Measurements from ENCODE around the gene KIF1A. TPM values are rescaled to one million over a fixed set of nuclear protein-coding genes. Genes with fewer than 3 reads are reported as not detected.

KIF1A gene
- total and polyA plus RNA-seq, 2 of the 13 experiments (the other 11 are each of a cell fraction or from before 2014, with no cell fraction given) = 0.01 TPM; not detected in 1

GRCh38 chr2:240725671-240726070 lies 94.3 kb downstream of the KIF1A start:
- ATAC-seq = no peak
- in situ Hi-C loops (cut with HindIII; ENCODE audit: extremely low pct_ligation_motif_present, low pct_unique_long_range_greater_than_20kb) = no loop called here
- CTCF ChIA-PET (ENCODE audit: low intra/inter-chr PET ratio, low total read pairs) = no interaction called here
- no peak for TF ChIP-seq BRD4 (CRISPR knock-in tag; IDR thresholded peaks at IDR 0.05)
- TF ChIP-seq, protein P1, sequence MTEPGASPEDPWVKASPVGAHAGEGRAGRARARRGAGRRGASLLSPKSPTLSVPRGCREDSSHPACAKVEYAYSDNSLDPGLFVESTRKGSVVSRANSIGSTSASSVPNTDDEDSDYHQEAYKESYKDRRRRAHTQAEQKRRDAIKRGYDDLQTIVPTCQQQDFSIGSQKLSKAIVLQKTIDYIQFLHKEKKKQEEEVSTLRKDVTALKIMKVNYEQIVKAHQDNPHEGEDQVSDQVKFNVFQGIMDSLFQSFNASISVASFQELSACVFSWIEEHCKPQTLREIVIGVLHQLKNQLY (CRISPR knock-in tag; IDR thresholded peaks at IDR 0.05) = no peak
- no peak for TF ChIP-seq ZNF350 (CRISPR knock-in tag; IDR thresholded peaks at IDR 0.05; ENCODE audit: borderline replicate concordance, low read depth)
- TF ChIP-seq ZNF883 (CRISPR knock-in tag; IDR thresholded peaks at IDR 0.05; ENCODE audit: not compliant biosample characterization) = no peak
- TF ChIP-seq, protein P2, sequence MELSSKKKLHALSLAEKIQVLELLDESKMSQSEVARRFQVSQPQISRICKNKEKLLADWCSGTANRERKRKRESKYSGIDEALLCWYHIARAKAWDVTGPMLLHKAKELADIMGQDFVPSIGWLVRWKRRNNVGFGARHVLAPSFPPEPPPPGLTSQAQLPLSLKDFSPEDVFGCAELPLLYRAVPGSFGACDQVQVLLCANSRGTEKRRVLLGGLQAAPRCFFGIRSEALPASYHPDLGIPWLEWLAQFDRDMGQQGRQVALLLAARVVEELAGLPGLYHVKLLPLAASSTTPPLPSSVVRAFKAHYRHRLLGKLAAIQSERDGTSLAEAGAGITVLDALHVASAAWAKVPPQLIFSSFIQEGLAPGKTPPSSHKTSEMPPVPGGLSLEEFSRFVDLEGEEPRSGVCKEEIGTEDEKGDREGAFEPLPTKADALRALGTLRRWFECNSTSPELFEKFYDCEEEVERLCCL (CRISPR knock-in tag; IDR thresholded peaks at IDR 0.05; ENCODE audit: borderline replicate concordance) = no peak
- no peak for TF ChIP-seq ZMYM3 (CRISPR knock-in tag; IDR thresholded peaks at IDR 0.05)
- TF ChIP-seq ZNF264 (CRISPR knock-in tag; IDR thresholded peaks at IDR 0.05) = no peak
- TF ChIP-seq, protein P3, sequence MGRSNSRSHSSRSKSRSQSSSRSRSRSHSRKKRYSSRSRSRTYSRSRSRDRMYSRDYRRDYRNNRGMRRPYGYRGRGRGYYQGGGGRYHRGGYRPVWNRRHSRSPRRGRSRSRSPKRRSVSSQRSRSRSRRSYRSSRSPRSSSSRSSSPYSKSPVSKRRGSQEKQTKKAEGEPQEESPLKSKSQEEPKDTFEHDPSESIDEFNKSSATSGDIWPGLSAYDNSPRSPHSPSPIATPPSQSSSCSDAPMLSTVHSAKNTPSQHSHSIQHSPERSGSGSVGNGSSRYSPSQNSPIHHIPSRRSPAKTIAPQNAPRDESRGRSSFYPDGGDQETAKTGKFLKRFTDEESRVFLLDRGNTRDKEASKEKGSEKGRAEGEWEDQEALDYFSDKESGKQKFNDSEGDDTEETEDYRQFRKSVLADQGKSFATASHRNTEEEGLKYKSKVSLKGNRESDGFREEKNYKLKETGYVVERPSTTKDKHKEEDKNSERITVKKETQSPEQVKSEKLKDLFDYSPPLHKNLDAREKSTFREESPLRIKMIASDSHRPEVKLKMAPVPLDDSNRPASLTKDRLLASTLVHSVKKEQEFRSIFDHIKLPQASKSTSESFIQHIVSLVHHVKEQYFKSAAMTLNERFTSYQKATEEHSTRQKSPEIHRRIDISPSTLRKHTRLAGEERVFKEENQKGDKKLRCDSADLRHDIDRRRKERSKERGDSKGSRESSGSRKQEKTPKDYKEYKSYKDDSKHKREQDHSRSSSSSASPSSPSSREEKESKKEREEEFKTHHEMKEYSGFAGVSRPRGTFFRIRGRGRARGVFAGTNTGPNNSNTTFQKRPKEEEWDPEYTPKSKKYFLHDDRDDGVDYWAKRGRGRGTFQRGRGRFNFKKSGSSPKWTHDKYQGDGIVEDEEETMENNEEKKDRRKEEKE (IDR thresholded peaks at IDR 0.05) = no peak
- TF ChIP-seq IKZF1 (IDR thresholded peaks at IDR 0.05) = no peak
- no peak for TF ChIP-seq ARHGAP35 (CRISPR knock-in tag; IDR thresholded peaks at IDR 0.05; ENCODE audit: borderline replicate concordance)
- no peak for TF ChIP-seq PRMT3 (CRISPR knock-in tag; IDR thresholded peaks at IDR 0.05; ENCODE audit: borderline replicate concordance, low read depth)
- TF ChIP-seq ZNF468 (CRISPR knock-in tag; IDR thresholded peaks at IDR 0.05) = no peak
- TF ChIP-seq ZNF33A (CRISPR knock-in tag; IDR thresholded peaks at IDR 0.05; ENCODE audit: borderline replicate concordance) = no peak
- TF ChIP-seq ZBTB3 (CRISPR knock-in tag; IDR thresholded peaks at IDR 0.05; ENCODE audit: borderline replicate concordance, low read depth) = no peak
- TF ChIP-seq HDAC1 (CRISPR knock-in tag; IDR thresholded peaks at IDR 0.05) = no peak
- TF ChIP-seq ZBTB46 (CRISPR knock-in tag; IDR thresholded peaks at IDR 0.05; ENCODE audit: borderline replicate concordance) = no peak
- TF ChIP-seq, protein P4, sequence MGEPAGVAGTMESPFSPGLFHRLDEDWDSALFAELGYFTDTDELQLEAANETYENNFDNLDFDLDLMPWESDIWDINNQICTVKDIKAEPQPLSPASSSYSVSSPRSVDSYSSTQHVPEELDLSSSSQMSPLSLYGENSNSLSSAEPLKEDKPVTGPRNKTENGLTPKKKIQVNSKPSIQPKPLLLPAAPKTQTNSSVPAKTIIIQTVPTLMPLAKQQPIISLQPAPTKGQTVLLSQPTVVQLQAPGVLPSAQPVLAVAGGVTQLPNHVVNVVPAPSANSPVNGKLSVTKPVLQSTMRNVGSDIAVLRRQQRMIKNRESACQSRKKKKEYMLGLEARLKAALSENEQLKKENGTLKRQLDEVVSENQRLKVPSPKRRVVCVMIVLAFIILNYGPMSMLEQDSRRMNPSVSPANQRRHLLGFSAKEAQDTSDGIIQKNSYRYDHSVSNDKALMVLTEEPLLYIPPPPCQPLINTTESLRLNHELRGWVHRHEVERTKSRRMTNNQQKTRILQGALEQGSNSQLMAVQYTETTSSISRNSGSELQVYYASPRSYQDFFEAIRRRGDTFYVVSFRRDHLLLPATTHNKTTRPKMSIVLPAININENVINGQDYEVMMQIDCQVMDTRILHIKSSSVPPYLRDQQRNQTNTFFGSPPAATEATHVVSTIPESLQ (CRISPR knock-in tag; conservative IDR thresholded peaks at IDR 0.05) = no peak

More at GRCh38 chr2:240725671-240726070, 94.3 kb downstream of the KIF1A start:
- WGBS (ENCODE audit: low lambda C conversion rate) = 0% methylated on average over 4 of the region's 7 CpGs
- H3K36me3 ChIP-seq (replicated peaks in 1 of 2; ENCODE audit: control insufficient read depth in 1 of 2, insufficient read depth in 2 of 2, low read length in 2 of 2) = no peaks in the 10 kb centered on the region
- FAIRE-seq (no peak), DNase-seq (ENCODE audit: low spot score) (no peak)
- no peak overlapping the region for H3K4me3 ChIP-seq (replicated peaks in 1 of 3; ENCODE audit: insufficient read depth in 1 of 3, low read depth in 2 of 3, low read length in 3 of 3)
- H2AFZ ChIP-seq (ENCODE audit: low read length) = no peak overlapping the region
- H3K27ac ChIP-seq (ENCODE audit: extremely low read length, insufficient read depth, low read length) = no peak overlapping the region
- H3K4me1 ChIP-seq (ENCODE audit: insufficient read depth, low read length) = no peaks in the 10 kb centered on the region
- H3K4me2 ChIP-seq (ENCODE audit: low read depth, low read length) = no peak overlapping the region
- H3K9me3 ChIP-seq (ENCODE audit: low read length) = no peaks in the 10 kb centered on the region
- no peak overlapping the region for H3K9ac ChIP-seq (ENCODE audit: insufficient read depth, low read depth, low read length)
- H3K79me2 ChIP-seq (ENCODE audit: insufficient read depth, low read length) = no peaks in the 10 kb centered on the region
- POLR2A ChIA-PET = no interaction called here
- intact Hi-C loops (cut with micrococcal nuclease; ENCODE audit: unreplicated experiment) = no loop called here
- no TSS peak for BruUV-seq (replicated peaks)
- H3K27me3 ChIP-seq (ENCODE audit: control insufficient read depth in 1 of 2, insufficient read depth in 2 of 2, low read length in 2 of 2) = peaks cover 65 to 99% of the 10 kb centered on the region in 2 experiments
- H4K20me1 ChIP-seq (ENCODE audit: insufficient read depth, low read length) = no peaks in the 10 kb centered on the region
